Measurements from ENCODE around the gene NECTIN4. TPM values are rescaled to one million over a fixed set of nuclear protein-coding genes. Genes with fewer than 3 reads are reported as not detected.

Gene NECTIN4
- total and polyA plus RNA-seq, 10 of the 15 experiments (the other 5 are each of a cell fraction or from before 2014, with no cell fraction given): 2.8 to 8.7 (median 3.7) TPM

GRCh38 chr1:161132410-161133219, 43.3 kb upstream of the NECTIN4 start, which contains the start of gene DEDD (continued):
- peak; percentile 79 for TF ChIP-seq ZNF687 (IDR thresholded peaks at IDR 0.05)
- no peak for TF ChIP-seq PAX8 (IDR thresholded peaks at IDR 0.05)
- peak; percentile 22; the same call in 1 of the 2 replicates for TF ChIP-seq TBL1XR1 (IDR thresholded peaks at IDR 0.05; ENCODE audit: low read depth, low read length)
- TF ChIP-seq JUND (IDR thresholded peaks at IDR 0.05; ENCODE audit: low read depth, low read length): no peak
- no peak for TF ChIP-seq KDM1A (IDR thresholded peaks at IDR 0.05; ENCODE audit: borderline replicate concordance)
- TF ChIP-seq MEF2B (IDR thresholded peaks at IDR 0.05; ENCODE audit: partially characterized antibody, poor library complexity, severe bottlenecking): no peak
- TF ChIP-seq YY1 (IDR thresholded peaks at IDR 0.05; ENCODE audit: low read depth, low read length): peak; percentile 99
- TF ChIP-seq POLR2A (IDR thresholded peaks at IDR 0.05; ENCODE audit: low read depth, low read length): peak; percentile 85
- peak; percentile 88 for TF ChIP-seq ZNF207 (IDR thresholded peaks at IDR 0.05; ENCODE audit: borderline replicate concordance)
- 0 out of 2 replicates have a peak, but pooled peaks have one; percentile 35 for TF ChIP-seq ASH2L (IDR thresholded peaks at IDR 0.05; ENCODE audit: borderline replicate concordance, low read depth)
- no peak for TF ChIP-seq STAT3 (IDR thresholded peaks at IDR 0.05; ENCODE audit: low read depth, low read length)
- TF ChIP-seq ZNF274 (IDR thresholded peaks at IDR 0.05; ENCODE audit: insufficient read depth, insufficient read length): no peak
- TF ChIP-seq PBX3 (IDR thresholded peaks at IDR 0.05; ENCODE audit: insufficient replicate concordance, low read depth, low read length): peak; percentile 5
- no peak for TF ChIP-seq SUZ12 (IDR thresholded peaks at IDR 0.05; ENCODE audit: unreplicated experiment)
- no peak for TF ChIP-seq CBX5 (IDR thresholded peaks at IDR 0.05; ENCODE audit: low read depth)
- no peak for TF ChIP-seq MAX (IDR thresholded peaks at IDR 0.05; ENCODE audit: low read depth, low read length)
- TF ChIP-seq CBFB (IDR thresholded peaks at IDR 0.05; ENCODE audit: low read depth): 0 out of 2 replicates have a peak, but pooled peaks have one; percentile 43
- TF ChIP-seq HDGF (IDR thresholded peaks at IDR 0.05): no peak; the same call in 1 of the 2 replicates
- 0 out of 2 replicates have a peak, but pooled peaks have one; percentile 12 for TF ChIP-seq BMI1 (IDR thresholded peaks at IDR 0.05; ENCODE audit: borderline replicate concordance)
- TF ChIP-seq NFYA (IDR thresholded peaks at IDR 0.05; ENCODE audit: borderline replicate concordance, low read depth, low read length): no peak
- no peak for TF ChIP-seq SMAD1 (IDR thresholded peaks at IDR 0.05; ENCODE audit: low read depth, partially characterized antibody)
- TF ChIP-seq FOXM1 (IDR thresholded peaks at IDR 0.05; ENCODE audit: low read depth, low read length): no peak
- TF ChIP-seq NR2C1 (IDR thresholded peaks at IDR 0.05): peak; percentile 92
- TF ChIP-seq HDAC6 (IDR thresholded peaks at IDR 0.05; ENCODE audit: unreplicated experiment): no peak
- 0 out of 2 replicates have a peak, but pooled peaks have one; percentile 25 for TF ChIP-seq ATF7 (IDR thresholded peaks at IDR 0.05; ENCODE audit: low read depth)

Measured in GM12878 (cell line).